ENCODE results near the gene PBX2.
"Not testable (repeated sequence)": the region's sequence is repeated elsewhere in the genome, so short reads cannot be mapped to it uniquely, and the experiment has no call there.

PBX2 gene

GRCh38 chr6:32149932-32150870 lies 39.8 kb downstream of the PBX2 start:
- DNase-seq (ENCODE audit: low read depth, low spot score), result no peak
- Histone ChIP-seq H3K9ac (ENCODE audit: insufficient read length, low read depth) (no peak overlapping the region), H3K36me3 (ENCODE audit: insufficient read depth, insufficient read length, low read length) (peaks cover 3% of the 10 kb centered on the region), H3K27me3 (ENCODE audit: insufficient read depth, insufficient read length) (peaks cover 3% of the 10 kb centered on the region), H3K4me3 (ENCODE audit: insufficient read length, low read depth) (no peak overlapping the region), H3K9me3 (ENCODE audit: insufficient read depth, low read length) (no peaks in the 10 kb centered on the region), H3K4me1 (ENCODE audit: insufficient read depth, insufficient read length) (peaks cover 4% of the 10 kb centered on the region)
- TF ChIP-seq SUZ12 (IDR thresholded peaks at IDR 0.05; ENCODE audit: extremely low read depth, insufficient read depth, insufficient read length), result no peak
- TF ChIP-seq ZNF274 (IDR thresholded peaks at IDR 0.05; ENCODE audit: low read depth, low read length), result no peak
- TF ChIP-seq YY1 (IDR thresholded peaks at IDR 0.05; ENCODE audit: insufficient read depth, insufficient read length), result no peak

GRCh38 chr6:32149092-32149755 lies 40.8 kb downstream of the PBX2 start:
- no peak overlapping the region for H3K9ac ChIP-seq (ENCODE audit: insufficient read length, low read depth)
- DNase-seq (ENCODE audit: low read depth, low spot score), result no peak
- H3K27me3 ChIP-seq (ENCODE audit: insufficient read depth, insufficient read length), result peaks cover 3% of the 10 kb centered on the region
- H3K4me3 ChIP-seq (ENCODE audit: insufficient read length, low read depth), result no peak overlapping the region
- H3K36me3 ChIP-seq (ENCODE audit: insufficient read depth, insufficient read length, low read length), result no peaks in the 10 kb centered on the region
- H3K9me3 ChIP-seq (ENCODE audit: insufficient read depth, low read length), result no peaks in the 10 kb centered on the region
- no peak for TF ChIP-seq YY1 (IDR thresholded peaks at IDR 0.05; ENCODE audit: insufficient read depth, insufficient read length)
- TF ChIP-seq ZNF274 (IDR thresholded peaks at IDR 0.05; ENCODE audit: low read depth, low read length), result no peak
- no peak for TF ChIP-seq SUZ12 (IDR thresholded peaks at IDR 0.05; ENCODE audit: extremely low read depth, insufficient read depth, insufficient read length)
- H3K4me1 ChIP-seq (ENCODE audit: insufficient read depth, insufficient read length), result no peaks in the 10 kb centered on the region

GRCh38 chr6:32148289-32149091 lies 41.5 kb downstream of the PBX2 start:
- TF ChIP-seq SUZ12 (IDR thresholded peaks at IDR 0.05; ENCODE audit: extremely low read depth, insufficient read depth, insufficient read length) (no peak), YY1 (IDR thresholded peaks at IDR 0.05; ENCODE audit: insufficient read depth, insufficient read length) (no peak), ZNF274 (IDR thresholded peaks at IDR 0.05; ENCODE audit: low read depth, low read length) (no peak)
- no peak overlapping the region for H3K9ac ChIP-seq (ENCODE audit: insufficient read length, low read depth)
- H3K36me3 ChIP-seq (ENCODE audit: insufficient read depth, insufficient read length, low read length), result no peaks in the 10 kb centered on the region
- no peak for DNase-seq (ENCODE audit: low read depth, low spot score)
- no peaks in the 10 kb centered on the region for H3K4me1 ChIP-seq (ENCODE audit: insufficient read depth, insufficient read length)
- peaks cover 3% of the 10 kb centered on the region for H3K27me3 ChIP-seq (ENCODE audit: insufficient read depth, insufficient read length)
- no peak overlapping the region for H3K4me3 ChIP-seq (ENCODE audit: insufficient read length, low read depth)
- no peaks in the 10 kb centered on the region for H3K9me3 ChIP-seq (ENCODE audit: insufficient read depth, low read length)

GRCh38 chr6:32147401-32148132 lies 42.4 kb downstream of the PBX2 start:
- no peak overlapping the region for H3K9ac ChIP-seq (ENCODE audit: insufficient read length, low read depth)
- H3K4me3 ChIP-seq (ENCODE audit: insufficient read length, low read depth), result no peak overlapping the region
- H3K9me3 ChIP-seq (ENCODE audit: insufficient read depth, low read length), result no peaks in the 10 kb centered on the region
- H3K4me1 ChIP-seq (ENCODE audit: insufficient read depth, insufficient read length), result no peaks in the 10 kb centered on the region
- peaks cover 3% of the 10 kb centered on the region for H3K27me3 ChIP-seq (ENCODE audit: insufficient read depth, insufficient read length)
- no peak for DNase-seq (ENCODE audit: low read depth, low spot score)
- H3K36me3 ChIP-seq (ENCODE audit: insufficient read depth, insufficient read length, low read length), result no peaks in the 10 kb centered on the region
- TF ChIP-seq YY1 (IDR thresholded peaks at IDR 0.05; ENCODE audit: insufficient read depth, insufficient read length) (no peak), ZNF274 (IDR thresholded peaks at IDR 0.05; ENCODE audit: low read depth, low read length) (no peak), SUZ12 (IDR thresholded peaks at IDR 0.05; ENCODE audit: extremely low read depth, insufficient read depth, insufficient read length) (no peak)

- no peaks in the 10 kb centered on the region for H3K27me3 ChIP-seq (ENCODE audit: insufficient read depth, insufficient read length)
- TF ChIP-seq ZNF274 (IDR thresholded peaks at IDR 0.05; ENCODE audit: low read depth, low read length) (no peak), YY1 (IDR thresholded peaks at IDR 0.05; ENCODE audit: insufficient read depth, insufficient read length) (no peak), SUZ12 (IDR thresholded peaks at IDR 0.05; ENCODE audit: extremely low read depth, insufficient read depth, insufficient read length) (no peak)
- DNase-seq (ENCODE audit: low read depth, low spot score), result no peak
- H3K9me3 ChIP-seq (ENCODE audit: insufficient read depth, low read length), result no peaks in the 10 kb centered on the region
- no peak overlapping the region for H3K9ac ChIP-seq (ENCODE audit: insufficient read length, low read depth)
- no peaks in the 10 kb centered on the region for H3K4me1 ChIP-seq (ENCODE audit: insufficient read depth, insufficient read length)
- no peak overlapping the region for H3K4me3 ChIP-seq (ENCODE audit: insufficient read length, low read depth)
- no peaks in the 10 kb centered on the region for H3K36me3 ChIP-seq (ENCODE audit: insufficient read depth, insufficient read length, low read length)
Observed at GRCh38 chr6:32146687-32147086, 43.3 kb downstream of the PBX2 start.

- no peaks in the 10 kb centered on the region for H3K36me3 ChIP-seq (ENCODE audit: insufficient read depth, insufficient read length, low read length)
- TF ChIP-seq YY1 (IDR thresholded peaks at IDR 0.05; ENCODE audit: insufficient read depth, insufficient read length) (no peak), ZNF274 (IDR thresholded peaks at IDR 0.05; ENCODE audit: low read depth, low read length) (no peak), SUZ12 (IDR thresholded peaks at IDR 0.05; ENCODE audit: extremely low read depth, insufficient read depth, insufficient read length) (no peak)
- no peak overlapping the region for H3K9ac ChIP-seq (ENCODE audit: insufficient read length, low read depth)
- H3K4me1 ChIP-seq (ENCODE audit: insufficient read depth, insufficient read length), result no peaks in the 10 kb centered on the region
- H3K4me3 ChIP-seq (ENCODE audit: insufficient read length, low read depth), result no peak overlapping the region
- H3K27me3 ChIP-seq (ENCODE audit: insufficient read depth, insufficient read length), result no peaks in the 10 kb centered on the region
- DNase-seq (ENCODE audit: low read depth, low spot score), result no peak
- H3K9me3 ChIP-seq (ENCODE audit: insufficient read depth, low read length), result no peaks in the 10 kb centered on the region
Observed at GRCh38 chr6:32146287-32146686, 43.7 kb downstream of the PBX2 start.

- not testable (repeated sequence) for H3K4me3 ChIP-seq (ENCODE audit: insufficient read length, low read depth); DNase-seq (ENCODE audit: low read depth, low spot score); H3K9ac ChIP-seq (ENCODE audit: insufficient read length, low read depth); H3K27me3 ChIP-seq (ENCODE audit: insufficient read depth, insufficient read length); H3K36me3 ChIP-seq (ENCODE audit: insufficient read depth, insufficient read length, low read length); H3K9me3 ChIP-seq (ENCODE audit: insufficient read depth, low read length); H3K4me1 ChIP-seq (ENCODE audit: insufficient read depth, insufficient read length)
Observed at GRCh38 chr6:32144238-32144637, 45.8 kb downstream of the PBX2 start.
